NCI-H2107 treated with DMSO at 0.1 percent for 48 hours (cell line): ENCODE measurements around the gene CENPL.
"Not testable (repeated sequence)": the region's sequence is repeated elsewhere in the genome, so short reads cannot be mapped to it uniquely, and the experiment has no call there.

Experiments
- DNase-seq: peaks from one replicate; lab custom pipeline; 2025; ENCODE audit not compliant: unreplicated experiment; lab: John Stamatoyannopoulos, UW

The CENPL gene, protein sequence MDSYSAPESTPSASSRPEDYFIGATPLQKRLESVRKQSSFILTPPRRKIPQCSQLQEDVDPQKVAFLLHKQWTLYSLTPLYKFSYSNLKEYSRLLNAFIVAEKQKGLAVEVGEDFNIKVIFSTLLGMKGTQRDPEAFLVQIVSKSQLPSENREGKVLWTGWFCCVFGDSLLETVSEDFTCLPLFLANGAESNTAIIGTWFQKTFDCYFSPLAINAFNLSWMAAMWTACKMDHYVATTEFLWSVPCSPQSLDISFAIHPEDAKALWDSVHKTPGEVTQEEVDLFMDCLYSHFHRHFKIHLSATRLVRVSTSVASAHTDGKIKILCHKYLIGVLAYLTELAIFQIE

GRCh38 chr1:173824315-173825081 lies at the start of gene CENPL, which contains the start of gene DARS2:
TSS of gene CENPL (minus strand) at chr1:173824883. CDS start at chr1:173811299, 13,584 bp downstream.
TSS of gene DARS2 (plus strand) at chr1:173824673. CDS start at chr1:173825230, 557 bp downstream.
- peak; percentile 98 for DNase-seq

GRCh38 chr1:173871500-173871899 lies 46.8 kb upstream of the CENPL start:
- DNase-seq, result no peak

GRCh38 chr1:173871091-173871490 lies 46.4 kb upstream of the CENPL start:
- no peak for DNase-seq

DNA sequence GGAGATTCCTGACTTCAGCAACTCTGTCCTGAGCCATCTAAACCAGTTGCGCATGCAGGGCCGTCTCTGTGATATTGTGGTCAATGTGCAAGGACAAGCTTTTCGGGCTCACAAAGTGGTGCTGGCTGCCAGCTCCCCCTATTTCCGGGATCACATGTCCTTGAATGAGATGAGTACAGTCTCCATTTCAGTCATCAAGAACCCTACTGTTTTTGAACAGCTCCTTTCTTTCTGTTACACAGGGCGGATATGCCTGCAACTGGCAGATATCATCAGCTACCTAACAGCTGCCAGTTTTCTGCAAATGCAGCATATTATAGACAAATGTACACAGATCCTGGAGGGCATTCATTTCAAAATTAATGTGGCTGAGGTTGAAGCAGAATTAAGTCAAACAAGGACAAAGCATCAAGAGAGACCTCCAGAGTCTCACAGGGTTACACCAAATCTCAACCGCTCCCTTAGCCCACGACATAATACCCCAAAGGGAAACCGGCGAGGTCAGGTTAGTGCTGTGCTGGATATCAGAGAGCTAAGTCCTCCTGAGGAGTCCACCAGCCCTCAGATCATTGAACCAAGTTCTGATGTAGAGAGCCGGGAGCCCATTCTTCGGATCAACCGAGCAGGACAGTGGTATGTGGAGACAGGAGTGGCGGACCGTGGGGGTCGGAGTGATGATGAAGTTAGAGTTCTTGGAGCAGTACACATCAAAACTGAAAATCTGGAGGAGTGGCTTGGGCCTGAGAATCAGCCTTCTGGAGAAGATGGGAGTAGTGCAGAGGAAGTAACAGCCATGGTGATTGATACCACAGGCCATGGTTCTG lies 45.8 kb upstream of the CENPL start:
- DNase-seq, result peak; percentile 30

DNA sequence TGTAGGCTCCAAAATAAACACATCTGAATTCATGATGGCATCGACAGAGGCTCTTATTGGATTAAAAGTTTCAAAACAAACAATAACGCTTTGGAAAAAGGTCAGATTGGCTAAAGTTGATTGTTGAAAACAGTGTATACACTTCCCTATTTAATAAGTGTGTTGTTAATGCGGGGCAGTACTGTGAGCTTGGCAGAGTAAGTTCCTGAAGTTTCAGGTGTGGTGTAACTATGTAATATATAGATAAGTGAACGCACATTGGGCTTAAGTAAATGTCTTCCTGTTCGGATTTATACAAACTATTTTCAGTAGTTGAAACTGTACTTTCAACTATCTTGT lies 44.3 kb upstream of the CENPL start:
- DNase-seq, result peak; percentile 72

DNA sequence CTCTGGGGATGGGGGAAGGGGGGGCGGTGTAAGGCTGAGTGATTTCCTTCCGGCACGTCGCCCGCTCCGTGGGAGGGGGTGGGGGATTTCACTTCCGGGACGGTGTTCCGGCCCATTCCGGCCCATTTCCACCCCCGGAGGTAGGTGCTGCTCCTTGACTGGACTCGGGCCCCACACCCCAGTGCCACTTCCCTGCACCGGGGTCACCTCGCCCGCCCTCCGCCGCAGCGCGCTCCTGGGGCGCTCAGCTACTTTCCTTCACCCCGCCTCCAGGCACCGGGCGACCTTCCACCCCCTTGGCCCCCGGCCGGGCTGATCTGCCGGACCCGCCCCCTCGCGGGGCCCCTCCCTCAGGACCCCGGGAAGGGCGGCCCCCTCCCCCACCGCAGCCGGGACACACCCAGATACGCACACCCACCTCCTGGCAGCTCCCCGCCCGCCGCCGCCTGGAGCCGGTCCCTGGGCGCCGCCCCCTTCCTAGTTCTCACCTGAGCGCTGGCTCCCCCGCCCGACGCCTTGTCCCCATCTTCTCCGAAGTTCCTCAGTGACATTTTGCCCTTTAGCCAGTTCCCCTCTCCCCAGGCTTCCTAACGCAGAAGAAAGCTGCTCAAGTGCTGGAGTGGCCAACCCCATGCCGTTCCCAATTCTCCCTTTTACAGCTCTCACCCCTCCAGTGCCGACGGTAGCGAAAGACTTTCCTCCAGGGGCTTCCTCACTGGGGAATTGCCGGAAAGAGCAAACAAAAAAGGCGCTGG lies 43.8 kb upstream of the CENPL start, which contains the start of gene ZBTB37:
Gene ZBTB37, plus strand, starts transcription at position 115 of the 755 bp plus-strand sequence. CDS start 1,846 bp downstream, outside the sequence.
- DNase-seq, result peak; percentile 83

- peak; percentile 98 for DNase-seq
Observed at GRCh38 chr1:173867753-173868265, 43.1 kb upstream of the CENPL start, which contains the start of gene GAS5. TSS of gene GAS5 (minus strand) at chr1:173867989.

- no peak for DNase-seq
Observed at GRCh38 chr1:173867141-173867752, 42.6 kb upstream of the CENPL start.

DNA sequence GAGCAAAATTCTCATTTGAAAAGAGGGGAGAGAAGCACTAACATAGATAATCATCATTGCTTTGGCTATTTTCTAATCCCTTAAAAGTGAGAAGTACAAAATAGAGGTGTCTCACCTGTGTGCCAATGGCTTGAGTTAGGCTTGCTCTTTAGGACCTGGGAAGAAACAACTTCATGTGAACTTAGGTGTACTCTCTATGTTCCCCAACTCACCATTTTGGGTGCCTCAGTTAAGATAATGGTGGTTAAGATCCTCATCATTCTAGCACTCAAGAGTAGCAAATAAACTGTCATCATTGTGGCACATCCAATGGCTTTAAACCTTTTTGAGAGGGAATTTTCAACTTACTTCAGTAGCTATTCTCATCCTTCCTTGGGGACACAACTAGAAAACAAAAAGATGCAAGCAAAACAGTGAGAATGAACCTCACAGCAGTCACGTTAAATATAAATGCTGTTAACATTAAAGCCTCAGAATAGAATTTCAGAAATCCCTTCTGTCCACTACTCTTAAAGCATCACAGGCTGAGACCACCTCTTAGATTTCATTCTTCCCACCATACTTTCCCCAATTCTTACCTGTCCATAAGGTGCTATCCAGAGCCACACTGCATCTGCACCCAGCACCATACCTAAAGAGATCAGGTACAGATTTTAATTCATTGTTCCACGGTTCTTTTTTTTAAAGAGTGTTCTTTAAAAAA lies 41.9 kb upstream of the CENPL start:
- DNase-seq, result no peak

DNA sequence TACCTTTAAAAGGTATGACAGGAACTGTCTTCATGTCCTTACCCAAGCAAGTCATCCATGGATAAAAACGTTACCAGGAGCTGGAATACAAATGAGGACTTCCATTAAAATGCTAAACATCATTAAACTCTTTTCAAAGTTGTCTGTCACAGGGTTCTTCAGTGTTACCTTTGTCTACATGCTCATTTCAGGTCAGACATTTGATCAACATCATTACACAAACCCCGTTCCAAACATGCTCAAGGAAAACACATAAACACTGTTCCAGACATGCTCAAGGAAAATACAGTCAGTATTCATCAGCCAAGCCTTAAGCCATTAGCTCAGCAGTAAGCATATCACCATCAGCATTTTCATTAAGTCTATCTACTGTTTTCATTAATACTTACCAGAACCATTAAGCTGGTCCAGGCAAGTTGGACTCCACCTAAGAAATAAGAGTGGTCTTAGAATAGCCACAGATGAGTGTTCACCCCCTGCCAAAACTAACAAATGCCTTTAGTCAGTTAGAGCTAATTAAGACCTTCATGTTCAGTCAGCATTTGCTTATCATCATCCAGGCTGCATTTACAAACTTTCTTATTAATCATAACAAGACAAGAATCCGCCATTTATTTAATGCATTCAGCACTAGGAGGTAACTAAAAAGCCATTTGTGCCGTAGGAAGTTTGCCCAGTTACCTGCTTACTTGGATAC lies 40.9 kb upstream of the CENPL start:
- no peak for DNase-seq

DNA sequence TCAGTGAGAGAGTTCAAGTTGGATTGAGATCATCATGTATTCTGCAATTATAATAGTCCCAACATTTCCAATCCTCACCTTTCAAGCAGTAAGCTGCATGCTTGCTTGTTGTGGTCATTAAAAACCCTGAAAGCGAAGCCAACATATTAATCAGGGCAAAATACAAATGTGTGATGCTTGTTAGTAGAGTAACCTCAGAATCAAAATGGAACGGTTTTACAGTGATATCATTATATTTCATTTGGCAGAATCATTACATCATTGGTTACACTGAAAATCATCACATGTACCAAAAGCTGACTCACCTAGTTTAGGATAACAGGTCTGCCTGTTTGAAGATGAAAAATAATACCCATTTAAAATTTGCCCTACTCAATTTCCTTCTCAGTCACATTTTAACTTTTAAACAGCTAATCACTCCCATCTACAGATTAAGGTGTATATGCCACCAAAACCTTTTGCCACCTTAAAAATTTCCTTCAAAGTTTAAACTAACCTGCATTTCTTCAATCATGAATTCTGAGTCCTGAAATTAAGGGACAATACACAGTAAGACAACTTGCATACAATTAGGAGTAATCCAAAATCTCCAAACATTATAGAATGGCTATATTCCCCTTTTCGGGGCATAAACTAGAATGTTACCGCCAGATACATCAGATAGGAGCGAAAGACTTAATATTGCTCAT lies 39.6 kb upstream of the CENPL start:
- DNase-seq, result no peak

GRCh38 chr1:173863224-173864161 lies 38.8 kb upstream of the CENPL start:
- DNase-seq, result no peak

DNA sequence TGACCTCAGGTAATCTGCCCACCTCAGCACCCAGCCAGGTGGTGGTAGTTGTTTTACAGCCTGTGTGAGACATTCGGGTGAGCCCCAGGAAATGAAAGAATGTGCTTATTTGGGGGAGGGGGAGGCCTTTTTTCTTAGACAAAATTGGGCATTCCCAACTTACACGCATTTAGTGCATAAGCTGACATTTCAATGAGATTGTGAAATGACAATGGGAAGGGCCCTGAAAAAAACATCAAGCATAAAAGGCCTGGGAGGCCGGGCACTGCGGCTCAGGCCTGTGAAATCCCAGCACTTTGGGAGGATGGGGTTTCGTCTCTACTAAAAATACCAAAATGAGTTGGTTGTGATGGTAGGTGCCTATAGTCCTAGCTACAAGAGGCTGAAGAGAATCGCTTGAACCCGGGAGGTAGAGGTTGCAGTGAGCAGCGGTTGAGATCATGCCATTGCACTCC lies 38.1 kb upstream of the CENPL start:
- DNase-seq, result no peak

DNA sequence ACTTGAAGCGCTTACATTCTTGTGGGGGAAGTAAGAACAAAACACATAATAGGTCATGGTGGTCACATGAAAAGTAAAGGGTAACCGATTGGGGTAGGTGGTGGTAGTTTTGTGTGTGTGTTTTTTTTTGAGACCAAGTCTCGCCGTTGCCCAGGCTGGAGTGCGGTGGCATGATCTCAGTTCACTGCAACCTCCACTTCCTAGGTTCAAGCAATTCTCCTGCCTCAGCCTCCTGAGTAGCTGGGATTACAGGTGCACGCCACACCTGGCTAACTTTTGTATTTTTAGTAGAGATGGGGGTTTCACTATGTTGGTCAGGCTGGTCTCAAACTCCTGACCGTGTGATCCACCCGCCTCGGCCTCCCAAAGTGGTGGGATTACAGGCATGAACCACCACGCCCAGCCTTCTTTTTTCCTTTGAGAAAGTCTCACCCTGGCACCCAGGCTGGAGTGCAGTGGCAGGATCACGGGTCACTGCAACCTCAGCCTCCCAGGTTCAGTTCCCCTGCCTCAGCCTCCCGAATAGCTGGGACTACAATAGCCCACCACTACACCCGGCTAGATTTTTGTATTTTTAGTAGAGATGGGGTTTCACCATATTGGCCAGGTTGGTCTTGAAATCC lies 37.6 kb upstream of the CENPL start:
- DNase-seq, result not testable (repeated sequence)

GRCh38 chr1:173861731-173862145 lies 37.1 kb upstream of the CENPL start:
- DNase-seq, result no peak

GRCh38 chr1:173860065-173860464 lies 35.4 kb upstream of the CENPL start:
- no peak for DNase-seq
